Prostate gland (tissue), 2 donors: ENCODE data around the gene SLC25A13.
"Not testable (repeated sequence)": the region's sequence is repeated elsewhere in the genome, so short reads cannot be mapped to it uniquely, and the experiment has no call there.

Experiments
- CTCF ChIP-seq, 4 experiments: fragments of 200-600 bp in 2 of 4; fragments of 450-650 bp in 2 of 4; sonication (generic) in 2 of 4; IDR thresholded peaks; 1 replicate in 3 of 4; 2 replicates in 1 of 4; pipeline ENCODE4 v1.5.1; 2016 to 2019; ENCODE audit warnings: antibody characterized with exemption in 4 of 4, mild to moderate bottlenecking in 2 of 4, moderate library complexity in 2 of 4
- POLR2A ChIP-seq: fragments of 450-650 bp; IDR thresholded peaks from one replicate; pipeline ENCODE4 v1.6.1; 2016; ENCODE audit warnings: antibody characterized with exemption, mild to moderate bottlenecking
- POLR2AphosphoS5 ChIP-seq: sonication (generic); formaldehyde crosslinking; IDR thresholded peaks from one replicate; pipeline ENCODE4 v1.6.1; 2017; ENCODE audit warnings: antibody characterized with exemption

- not testable (repeated sequence) for TF ChIP-seq CTCF (IDR thresholded peaks at IDR 0.05); POLR2AphosphoS5; POLR2A
These were observed 4.9 kb upstream of the SLC25A13 start for GRCh38 chr7:96326752-96327151.
